IMR-90 (cell line): ENCODE data around the gene GALNT12. TPM values are rescaled to one million over a fixed set of nuclear protein-coding genes. Genes with fewer than 3 reads are reported as not detected.

Source experiments
- ATAC-seq: fragments of 200-7000 bp; cut with Tn5 transposase; 2 replicates; pipeline ENCODE4 v1.9.1; 2020; ENCODE audit warnings: low read depth, mild to moderate bottlenecking, moderate library complexity
- BruUV-seq: library from RNA; stranded (reverse); fragments of 400-500 nt; replicated peaks from 2 replicates; lab custom pipeline; 2021; lab: Mats Ljungman, UMichigan
- CTCF ChIA-PET: fragments of 300-600 bp; formaldehyde crosslinking; extraction: SDS; loops from one replicate; lab custom pipeline; 2021; ENCODE audit warnings: antibody characterized with exemption; lab: Yijun Ruan, JAX
- POLR2A ChIA-PET: fragments of 300-600 bp; sonication (Branson Sonifier 250); formaldehyde crosslinking; loops from one replicate; lab custom pipeline; 2022; ENCODE audit warnings: antibody characterized with exemption; ENCODE audit not compliant: unreplicated experiment; lab: Charles Lee
- DNase-seq: peaks from one replicate; pipeline ENCODE4 v3.0.0; 2013
- H2AFZ ChIP-seq: replicated peaks from 2 replicates; pipeline ENCODE3; 2013; ENCODE audit warnings: low read length, mild to moderate bottlenecking; ENCODE audit not compliant: poor library complexity
- H2AK5ac ChIP-seq: 2 replicates; pipeline ENCODE4 v1.6.1; 2013; ENCODE audit warnings: low read depth, low read length, inconsistent platforms
- H2AK9ac ChIP-seq: replicated peaks from 2 replicates; pipeline ENCODE3; 2013; ENCODE audit warnings: mild to moderate bottlenecking, low read depth, low read length, moderate library complexity; ENCODE audit not compliant: poor library complexity
- H2BK120ac ChIP-seq: 2 replicates; pipeline ENCODE4 v1.6.1; 2013; ENCODE audit warnings: low read depth, low read length, inconsistent platforms
- H2BK15ac ChIP-seq: 3 replicates; pipeline ENCODE4 v1.6.1; 2013; ENCODE audit warnings: low read depth, low read length, inconsistent platforms
- H2BK20ac ChIP-seq: 2 replicates; pipeline ENCODE4 v1.6.1; 2013; ENCODE audit warnings: low read depth, mild to moderate bottlenecking, inconsistent platforms, low read length, moderate library complexity
- H2BK5ac ChIP-seq: 2 replicates; pipeline ENCODE4 v1.6.1; 2013; ENCODE audit warnings: mild to moderate bottlenecking, low read depth, low read length, inconsistent platforms; ENCODE audit not compliant: poor library complexity, severe bottlenecking
- H3K14ac ChIP-seq: replicated peaks from 2 replicates; pipeline ENCODE4 v1.6.1; 2013; ENCODE audit warnings: low read depth, low read length, inconsistent platforms
- H3K18ac ChIP-seq: 2 replicates; pipeline ENCODE4 v1.6.1; 2013; ENCODE audit warnings: low read depth, low read length, control low read depth
- H3K23ac ChIP-seq: 2 replicates; pipeline ENCODE4 v1.6.1; 2013; ENCODE audit warnings: low read depth, low read length, inconsistent platforms
- H3K27ac ChIP-seq: 2 replicates; pipeline ENCODE4 v1.5.1; 2013; ENCODE audit warnings: mild to moderate bottlenecking, control low read depth, low read length; ENCODE audit not compliant: insufficient read depth
- H3K27me3 ChIP-seq: 2 replicates; pipeline ENCODE4 v1.6.1; 2013; ENCODE audit warnings: low read length; ENCODE audit not compliant: control insufficient read depth, insufficient read depth
- H3K36me3 ChIP-seq: 2 replicates; pipeline ENCODE4 v1.6.1; 2013; ENCODE audit warnings: low read length, mixed read lengths; ENCODE audit not compliant: control insufficient read depth, insufficient read depth
- H3K4ac ChIP-seq: 2 replicates; pipeline ENCODE4 v1.6.1; 2013; ENCODE audit warnings: low read depth, low read length, inconsistent platforms
- H3K4me1 ChIP-seq: 2 replicates; pipeline ENCODE4 v1.6.1; 2013; ENCODE audit warnings: low read length, mixed read lengths; ENCODE audit not compliant: control insufficient read depth, insufficient read depth
- H3K4me2 ChIP-seq: 2 replicates; pipeline ENCODE4 v1.6.1; 2013; ENCODE audit warnings: low read depth, mild to moderate bottlenecking, control low read depth, low read length, moderate library complexity
- H3K4me3 ChIP-seq: 2 replicates; pipeline ENCODE4 v1.5.1; 2013; ENCODE audit warnings: low read depth, mild to moderate bottlenecking, control low read depth, low read length, moderate library complexity; ENCODE audit not compliant: insufficient read depth
- H3K56ac ChIP-seq: 2 replicates; pipeline ENCODE4 v1.6.1; 2013; ENCODE audit warnings: low read length, inconsistent platforms; ENCODE audit not compliant: insufficient read depth; ENCODE audit errors: extremely low read depth
- H3K79me1 ChIP-seq, 2 experiments: 2 replicates each; pipeline ENCODE4 v1.6.1; 2013; ENCODE audit warnings: low read length in 2 of 2, inconsistent platforms in 1 of 2, low read depth in 1 of 2
- H3K9ac ChIP-seq: 2 replicates; pipeline ENCODE4 v1.6.1; 2013; ENCODE audit warnings: low read depth, low read length, control low read depth
- H3K9me1 ChIP-seq: 2 replicates; pipeline ENCODE4 v1.6.1; 2013; ENCODE audit warnings: low read length, inconsistent platforms; ENCODE audit not compliant: insufficient read depth
- H3K9me3 ChIP-seq: 2 replicates; pipeline ENCODE4 v1.6.1; 2013; ENCODE audit warnings: low read length; ENCODE audit not compliant: control insufficient read depth, insufficient read depth
- H4K20me1 ChIP-seq: 2 replicates; pipeline ENCODE4 v1.6.1; 2013; ENCODE audit warnings: low read length, inconsistent platforms; ENCODE audit not compliant: insufficient read depth
- H4K5ac ChIP-seq: 2 replicates; pipeline ENCODE4 v1.6.1; 2013; ENCODE audit warnings: mild to moderate bottlenecking, low read depth, low read length, control low read depth
- H4K8ac ChIP-seq, 2 experiments: 2 replicates each; pipeline ENCODE4 v1.6.1; 2013; ENCODE audit warnings: low read depth in 2 of 2, low read length in 2 of 2, control low read depth in 1 of 2, inconsistent platforms in 1 of 2
- H4K91ac ChIP-seq: 2 replicates; pipeline ENCODE4 v1.6.1; 2013; ENCODE audit warnings: low read depth, low read length, inconsistent platforms; ENCODE audit not compliant: insufficient read depth
- MAFK ChIP-seq: IDR thresholded peaks from 2 replicates; pipeline ENCODE4 v1.6.1; 2012; ENCODE audit warnings: low read depth, low read length, improper control_type of control experiment
- RAD21 ChIP-seq: IDR thresholded peaks from 2 replicates; pipeline ENCODE4 v1.6.1; 2012; ENCODE audit warnings: low read length, improper control_type of control experiment
- RCOR1 ChIP-seq: IDR thresholded peaks from 2 replicates; pipeline ENCODE4 v1.6.1; 2012; ENCODE audit warnings: mild to moderate bottlenecking, low read length, improper control_type of control experiment; ENCODE audit not compliant: insufficient replicate concordance
- WGBS, 2 experiments: methylation state at CpG; one replicate each; pipeline versions ENCODE4 v1.1.5 to v1.1.7; 2013; ENCODE audit warnings: missing lambda C conversion rate in 2 of 2; ENCODE audit not compliant: insufficient read length in 1 of 2; ENCODE audit errors: extremely low coverage in 2 of 2; 5-methylcytosine and 5-hydroxymethylcytosine counted together
- dilution Hi-C: fragments of 300-500 bp; cut with HindIII; formaldehyde crosslinking; loops from one replicate; pipeline ENCODE4 v1.14.3; 2018; ENCODE audit warnings: low sequenced_read_pairs; ENCODE audit not compliant: unreplicated experiment
- in situ Hi-C: fragments of 300-500 bp; cut with MboI; formaldehyde crosslinking; loops from 3 replicates; pipeline ENCODE4 v1.14.3; 2019; ENCODE audit warnings: low sequenced_read_pairs, inconsistent platforms, mixed read lengths
- intact Hi-C: fragments of 100-400 bp; cut with micrococcal nuclease; formaldehyde crosslinking; loops from 2 replicates; pipeline ENCODE4 v1.10.0; 2022
- polyA plus RNA-seq, 3 experiments: library from polyadenylated mRNA; depleted of rRNA; stranded (reverse); fragments of >200 nt; gene quantifications; 2 replicates each; pipeline ENCODE4 v1.2.3, GENCODE V29; 2012; ENCODE audit warnings: low replicate concordance in 1 of 3
- total RNA-seq: library from RNA; depleted of rRNA; stranded (reverse); fragments of >200 nt; gene quantifications from 2 replicates; pipeline ENCODE4 v1.2.3, GENCODE V29; 2012
- TF ChIP-seq, protein P1 (sequence below): conservative IDR thresholded peaks from 2 replicates; pipeline ENCODE4 v1.5.1; 2012; ENCODE audit warnings: mild to moderate bottlenecking, low read depth, low read length, improper control_type of control experiment

Gene GALNT12
- total and polyA plus RNA-seq, 2 of the 4 experiments (the other 2 are of a cell fraction), result 2.3 to 2.5 TPM

DNA sequence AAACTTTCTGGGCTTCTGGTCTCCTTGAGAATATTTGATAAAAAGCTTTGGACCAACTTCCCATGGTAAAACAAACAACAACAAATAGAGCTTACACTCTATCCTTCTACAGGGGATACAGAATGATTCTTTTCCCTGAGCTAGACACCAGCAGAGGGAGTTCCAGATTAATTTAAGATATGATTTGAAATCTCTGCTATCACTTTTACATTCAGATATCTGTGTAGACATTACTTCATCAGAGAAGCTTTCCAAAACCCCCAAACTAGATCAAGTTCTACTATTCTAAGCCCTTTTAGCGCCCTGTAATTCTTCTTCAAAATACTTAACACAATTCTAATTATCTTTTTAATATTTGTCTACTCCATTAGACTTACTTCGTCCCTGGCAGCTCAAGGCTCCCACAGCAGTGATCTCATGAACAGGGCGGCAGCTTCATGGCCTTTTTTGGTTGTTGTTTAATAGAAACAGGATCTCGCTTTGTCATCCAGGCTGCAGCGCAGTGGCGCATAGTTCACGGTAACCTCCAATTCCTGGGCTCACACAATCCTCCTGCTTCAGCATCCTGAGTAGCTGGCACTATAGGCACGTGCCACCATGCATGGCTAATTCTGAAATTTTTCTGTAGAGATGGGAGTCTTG is 955 bp upstream of the GALNT12 start:
- Histone ChIP-seq H3K27ac (no peak overlapping the region), H3K4me2 (no peak overlapping the region; the same call in 1 of the 2 replicates), H3K9ac (no peak overlapping the region), H3K4me1 (peaks cover 23% of the 10 kb centered on the region), H2BK20ac (peak overlapping the region; percentile 5; the same call in 1 of the 2 replicates), H2BK120ac (no peak overlapping the region), H3K9me1 (peaks cover 6% of the 10 kb centered on the region), H3K18ac (no peak overlapping the region), H3K56ac (no peak overlapping the region), H2BK5ac (no peak overlapping the region), H4K20me1 (no peaks in the 10 kb centered on the region), H3K27me3 (peaks cover 13% of the 10 kb centered on the region), H4K91ac (no peak overlapping the region), H2AFZ (peak overlapping the region; percentile 79), H3K9me3 (no peaks in the 10 kb centered on the region), H2BK15ac (no peak overlapping the region), H3K4me3 (no peak overlapping the region), H3K23ac (0 out of 2 replicates have a peak overlapping the region, but pooled peaks have one; percentile 16), H4K5ac (no peak overlapping the region), H4K8ac (no peak overlapping the region), H3K4ac (no peak overlapping the region), H3K36me3 (no peaks in the 10 kb centered on the region), H2AK5ac (peak overlapping the region; percentile 60; the same call in 1 of the 2 replicates), H3K79me1 (no peaks in the 10 kb centered on the region), H2AK9ac (no peak overlapping the region), H3K14ac (no peak overlapping the region)
- no peak for ATAC-seq
- WGBS, 2 experiments, result 100% methylated on average over 1 of the region's 8 CpGs
- BruUV-seq, result no TSS peak
- DNase-seq, result peak; percentile 27
- CTCF ChIA-PET, result no interaction called here
- POLR2A ChIA-PET, result no interaction called here
- dilution Hi-C loops (no loop called here), in situ Hi-C loops (no loop called here), intact Hi-C loops (no loop called here)
- TF ChIP-seq RCOR1 (no peak), RAD21 (peak; percentile 22; the same call in 1 of the 2 replicates), MAFK (no peak)
- TF ChIP-seq, protein P1, sequence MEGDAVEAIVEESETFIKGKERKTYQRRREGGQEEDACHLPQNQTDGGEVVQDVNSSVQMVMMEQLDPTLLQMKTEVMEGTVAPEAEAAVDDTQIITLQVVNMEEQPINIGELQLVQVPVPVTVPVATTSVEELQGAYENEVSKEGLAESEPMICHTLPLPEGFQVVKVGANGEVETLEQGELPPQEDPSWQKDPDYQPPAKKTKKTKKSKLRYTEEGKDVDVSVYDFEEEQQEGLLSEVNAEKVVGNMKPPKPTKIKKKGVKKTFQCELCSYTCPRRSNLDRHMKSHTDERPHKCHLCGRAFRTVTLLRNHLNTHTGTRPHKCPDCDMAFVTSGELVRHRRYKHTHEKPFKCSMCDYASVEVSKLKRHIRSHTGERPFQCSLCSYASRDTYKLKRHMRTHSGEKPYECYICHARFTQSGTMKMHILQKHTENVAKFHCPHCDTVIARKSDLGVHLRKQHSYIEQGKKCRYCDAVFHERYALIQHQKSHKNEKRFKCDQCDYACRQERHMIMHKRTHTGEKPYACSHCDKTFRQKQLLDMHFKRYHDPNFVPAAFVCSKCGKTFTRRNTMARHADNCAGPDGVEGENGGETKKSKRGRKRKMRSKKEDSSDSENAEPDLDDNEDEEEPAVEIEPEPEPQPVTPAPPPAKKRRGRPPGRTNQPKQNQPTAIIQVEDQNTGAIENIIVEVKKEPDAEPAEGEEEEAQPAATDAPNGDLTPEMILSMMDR, result peak; percentile 38
